ENCODE results near the gene PYGM.
A peak's percentile ranks its signal among the peaks of the same experiment; 100 is the strongest.

PYGM gene

DNA sequence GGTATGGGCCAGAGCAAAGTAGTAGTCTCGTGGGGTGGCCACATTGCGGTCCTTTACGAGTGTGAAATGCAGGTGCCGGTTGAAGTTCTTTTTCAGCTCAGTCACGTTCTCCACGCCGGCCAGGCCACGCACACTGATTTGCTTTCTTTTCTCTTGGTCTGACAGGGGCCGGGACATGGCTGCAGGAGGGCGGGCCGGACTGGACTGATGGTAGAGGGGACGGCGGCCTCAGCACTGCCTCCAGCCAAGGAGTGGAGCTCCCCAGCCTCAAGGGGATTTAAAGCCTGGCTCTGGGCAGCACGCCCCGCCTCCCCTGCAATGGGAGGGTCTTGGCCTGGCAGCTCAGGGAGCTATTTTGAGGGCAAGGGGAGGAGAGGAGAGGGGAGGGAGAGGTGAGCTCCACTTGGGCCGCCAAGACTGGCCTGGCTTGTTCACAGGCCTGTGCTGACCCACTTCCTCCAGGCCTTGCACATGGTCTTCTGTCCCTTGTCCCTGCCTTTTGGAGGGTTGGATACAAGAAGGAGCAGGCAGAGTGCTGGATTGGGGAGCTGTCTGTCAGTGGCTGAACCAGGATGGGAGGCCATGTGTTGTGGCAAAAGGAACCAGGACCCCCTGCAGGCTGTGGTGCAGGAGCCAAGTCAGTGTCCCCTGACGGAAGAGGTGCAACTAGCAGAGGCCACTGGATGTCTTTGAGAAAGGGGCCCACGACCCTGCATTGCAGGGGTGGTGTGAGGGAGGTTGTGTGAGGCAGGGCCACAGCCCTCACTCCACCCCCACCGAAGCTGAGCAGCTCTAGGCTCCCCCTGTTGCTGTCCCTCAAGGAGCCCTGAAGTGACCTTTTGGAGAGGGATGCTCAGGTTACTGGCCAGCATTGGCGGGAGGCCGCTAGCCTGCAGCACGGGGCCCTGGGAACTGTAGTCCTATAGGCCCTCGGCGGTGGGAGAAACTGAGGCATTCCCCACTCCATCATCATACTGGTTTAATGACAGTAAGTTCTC is at the start of gene PYGM:
Gene PYGM, minus strand, starts transcription at position 253 of the 998 bp plus-strand sequence. Its CDS starts 76 bp downstream, at position 177.
- no peak for DNase-seq

- no peak for DNase-seq
Measured at GRCh38 chr11:64805481-64805880, 45.7 kb upstream of the PYGM start.

DNA sequence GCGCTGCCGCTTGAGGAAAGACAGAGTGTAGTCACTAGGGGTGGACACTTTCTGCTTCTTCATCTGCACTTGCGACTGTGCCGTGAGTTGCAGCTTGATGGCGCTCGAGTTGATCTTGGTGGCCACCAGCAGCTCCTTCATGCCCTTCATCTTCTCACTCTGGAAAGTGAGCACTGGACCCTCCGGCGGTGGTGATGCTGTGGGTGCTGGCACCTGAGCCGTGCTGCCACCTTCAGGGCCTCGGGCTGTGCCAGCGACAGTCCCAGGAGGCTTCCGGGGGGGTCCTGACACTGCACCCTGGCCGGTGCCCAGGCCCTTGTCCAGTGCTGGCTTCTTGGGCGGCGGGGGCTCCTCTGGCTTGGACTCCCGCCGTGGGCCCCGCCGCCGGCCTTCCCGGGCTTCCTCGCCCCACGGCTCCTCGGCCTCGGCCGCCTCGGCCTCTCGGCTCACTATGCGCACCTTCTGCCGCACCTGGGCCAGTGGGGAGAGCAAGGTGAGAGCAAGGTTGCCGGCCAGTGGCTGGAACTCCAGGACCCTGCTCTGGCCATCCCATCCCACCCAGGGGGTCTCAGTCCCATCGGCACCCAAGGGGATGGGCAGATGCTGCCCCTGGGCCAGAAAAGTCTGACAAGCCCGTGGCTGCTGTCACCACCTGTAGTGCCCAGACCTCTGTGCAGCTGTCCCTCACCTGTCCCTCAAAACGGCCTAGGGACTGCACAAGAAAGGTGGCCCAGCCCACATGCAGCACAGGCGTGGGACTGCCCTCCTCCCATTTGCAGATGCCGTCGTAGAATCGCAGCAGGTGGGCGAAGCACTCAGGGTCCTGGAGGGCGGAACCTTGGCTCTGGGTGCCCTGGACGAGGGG is 44.8 kb upstream of the PYGM start:
- DNase-seq = no peak

- no peak for DNase-seq
Measured at GRCh38 chr11:64803846-64804345, 44.1 kb upstream of the PYGM start.

- peak; percentile 85 for DNase-seq
Measured at GRCh38 chr11:64803158-64803845, 43.5 kb upstream of the PYGM start, which contains the start of gene MAP4K2. Gene MAP4K2 (minus strand): TSS chr11:64803214. CDS start chr11:64803149, 65 bp downstream.

GRCh38 chr11:64802370-64803157 is 42.8 kb upstream of the PYGM start:
- DNase-seq = no peak

DNA sequence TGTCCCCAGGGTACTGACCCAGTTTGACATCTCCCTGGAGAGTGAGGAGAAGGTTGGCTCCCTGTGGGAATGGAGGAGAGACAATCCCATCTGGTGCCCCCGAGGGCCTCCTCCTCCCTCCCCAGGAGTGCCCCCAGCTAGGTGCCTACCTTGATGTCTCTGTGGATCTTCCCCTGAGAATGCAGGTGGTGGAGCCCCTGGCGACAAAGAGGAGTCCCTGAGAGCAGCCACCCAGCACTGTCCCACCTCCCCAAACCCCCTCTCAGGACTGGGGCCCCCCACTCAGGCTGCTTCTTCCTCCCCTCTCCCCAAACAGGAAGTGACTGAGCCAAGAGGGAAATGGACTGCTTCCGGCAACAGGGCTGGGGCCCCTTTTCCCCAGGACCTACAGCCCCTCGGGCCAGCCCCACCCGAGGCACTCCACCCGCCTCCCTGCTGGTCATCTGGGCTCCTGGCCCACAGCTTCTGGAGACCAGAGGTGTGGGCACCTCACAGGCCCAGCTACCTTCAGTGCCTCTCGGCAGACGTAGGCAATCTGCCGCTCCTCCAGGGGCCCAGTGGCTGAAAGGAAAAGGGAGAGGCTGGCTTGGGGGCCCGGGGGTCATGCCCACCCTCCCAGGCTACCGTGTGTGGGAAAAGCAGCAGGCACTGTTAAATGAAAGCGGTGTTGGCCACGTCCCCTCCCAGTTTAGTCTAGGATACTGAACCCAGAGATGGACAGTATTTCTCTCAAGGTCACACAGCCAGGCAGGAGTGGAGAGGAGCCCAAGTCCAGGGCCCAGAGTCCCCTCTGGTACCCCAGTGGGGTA is 42.0 kb upstream of the PYGM start:
- no peak for DNase-seq

GRCh38 chr11:64801158-64801464 is 41.3 kb upstream of the PYGM start:
- no peak for DNase-seq

- no peak for DNase-seq
Measured at GRCh38 chr11:64800303-64801157, 40.8 kb upstream of the PYGM start.

DNA sequence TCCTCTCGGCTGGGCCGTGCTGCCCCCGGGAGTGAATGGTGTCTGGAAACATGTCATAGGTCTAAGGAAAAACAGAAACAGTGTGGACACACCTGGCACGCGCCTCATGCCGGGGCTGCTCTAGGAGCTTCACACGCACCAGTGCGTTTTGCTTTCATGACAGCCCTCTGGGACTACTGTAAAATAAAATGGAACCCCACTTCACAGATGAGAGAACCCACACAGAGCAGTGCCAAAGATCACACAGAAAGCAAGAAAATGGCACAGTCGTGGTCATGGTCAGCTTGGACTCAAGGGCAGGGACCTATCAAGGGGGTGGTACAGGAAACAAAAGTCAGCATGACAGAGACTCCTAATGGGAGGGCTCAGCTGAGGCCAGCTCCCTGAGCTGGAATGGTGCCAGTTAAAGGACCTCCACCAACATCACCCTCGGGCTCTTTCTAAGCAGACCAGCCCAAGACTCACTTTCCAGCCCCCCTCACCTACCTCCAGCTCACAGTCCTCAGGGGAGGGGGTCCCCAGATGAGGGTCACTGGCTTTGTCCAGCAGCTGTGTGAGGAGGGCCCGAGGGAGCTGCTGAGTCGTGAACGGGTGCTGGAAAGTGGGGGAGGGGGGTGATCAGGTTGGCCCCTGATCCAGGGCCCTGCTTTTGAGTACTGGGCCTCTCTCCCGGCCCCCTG is 40.0 kb upstream of the PYGM start:
- no peak for DNase-seq

- no peak for DNase-seq
Measured at GRCh38 chr11:64799256-64799622, 39.5 kb upstream of the PYGM start.

DNA sequence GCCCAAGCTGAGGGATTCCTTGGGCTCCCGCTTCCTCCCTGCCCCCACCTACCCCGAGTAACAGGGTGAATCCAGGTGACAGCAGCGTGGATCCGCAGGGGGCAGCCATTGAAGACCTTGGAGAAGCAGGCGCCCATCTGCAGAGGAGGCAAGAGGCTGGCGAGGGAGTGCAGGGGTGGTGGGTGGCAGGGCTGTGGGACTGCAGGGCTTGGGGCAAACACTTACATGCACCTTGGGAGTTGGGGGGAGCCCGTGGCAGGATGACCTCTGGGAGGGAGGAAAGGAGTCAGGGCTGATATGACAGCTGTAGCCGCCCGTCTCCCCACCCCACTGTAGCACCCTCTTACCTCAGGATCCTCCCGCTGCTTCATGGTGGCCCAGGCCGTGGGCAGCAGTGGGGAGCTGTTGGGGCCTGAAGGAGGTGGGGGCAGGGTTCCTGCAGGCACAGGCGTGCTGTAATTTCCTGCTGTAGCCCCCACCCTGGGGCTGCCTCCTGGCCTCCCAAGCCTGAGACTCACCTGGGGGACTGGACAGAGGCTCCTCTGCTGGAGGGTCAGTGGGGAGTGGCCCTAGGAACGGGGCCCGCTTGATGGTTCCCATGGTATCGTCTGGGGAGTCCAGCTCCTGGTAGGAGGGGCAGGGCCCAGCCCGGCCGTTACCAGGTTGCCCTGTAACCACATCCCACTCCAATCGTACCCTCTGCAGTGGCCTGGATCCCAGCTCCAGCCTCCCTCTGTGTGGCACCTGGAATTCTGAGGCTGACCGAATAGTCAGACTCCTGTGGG is 37.2 kb upstream of the PYGM start:
- no peak for DNase-seq

- DNase-seq = no peak
Measured at GRCh38 chr11:64796047-64796756, 36.4 kb upstream of the PYGM start.

DNA sequence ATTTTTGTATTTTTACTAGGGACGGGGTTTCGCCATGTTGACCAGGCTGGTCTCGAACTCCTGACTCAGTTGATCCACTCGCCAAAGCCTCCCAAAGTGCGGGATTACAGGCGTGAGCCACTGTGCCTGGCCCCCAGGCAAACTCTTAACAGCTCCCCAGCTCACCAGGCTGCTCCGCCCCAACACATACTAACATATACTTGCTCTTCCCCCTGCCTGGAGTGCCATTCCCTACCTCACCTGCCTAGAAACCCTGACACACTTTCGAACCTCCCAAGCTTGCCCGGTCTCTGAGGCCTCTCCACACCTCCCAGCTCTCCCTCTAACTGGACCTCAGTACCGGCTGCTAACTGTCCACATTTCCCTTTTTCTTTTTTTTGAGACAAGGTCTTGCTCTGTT is 34.8 kb upstream of the PYGM start:
- no peak for DNase-seq

- no peak for DNase-seq
Measured at GRCh38 chr11:64793271-64794160, 33.7 kb upstream of the PYGM start.

DNA sequence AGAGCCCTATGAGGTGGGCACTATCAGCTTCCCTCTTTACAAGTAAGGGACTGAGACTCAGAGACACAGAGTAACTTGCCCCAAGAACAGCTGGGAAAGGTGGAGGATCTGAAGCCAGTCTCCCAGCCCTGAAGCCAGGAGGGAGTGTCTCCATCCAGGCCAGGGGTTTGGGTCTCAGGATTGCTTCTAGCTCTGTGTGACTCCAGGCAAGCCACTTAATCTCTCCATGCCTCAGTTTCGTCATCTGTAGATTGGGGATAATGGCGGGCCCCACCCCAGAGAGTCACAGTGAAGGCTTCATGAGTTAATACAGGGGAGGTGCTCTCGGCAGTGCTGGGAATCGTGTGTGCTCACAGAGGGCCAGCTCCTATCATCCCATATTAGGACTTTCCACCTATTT is 32.7 kb upstream of the PYGM start:
- no peak for DNase-seq

- no peak for DNase-seq
Measured at GRCh38 chr11:64791781-64792291, 32.1 kb upstream of the PYGM start.
